NCI-H2081 treated with DMSO at 0.1 percent for 48 hours (cell line): ENCODE data around the gene IQCH.

Experiments used
- DNase-seq: peaks from one replicate; lab custom pipeline; 2025; lab: John Stamatoyannopoulos, UW

The IQCH gene

GRCh38 chr15:67300266-67301025 is 45.9 kb downstream of the IQCH start:
- no peak for DNase-seq

GRCh38 chr15:67303490-67304363 is 49.1 kb downstream of the IQCH start:
- DNase-seq: no peak

DNA sequence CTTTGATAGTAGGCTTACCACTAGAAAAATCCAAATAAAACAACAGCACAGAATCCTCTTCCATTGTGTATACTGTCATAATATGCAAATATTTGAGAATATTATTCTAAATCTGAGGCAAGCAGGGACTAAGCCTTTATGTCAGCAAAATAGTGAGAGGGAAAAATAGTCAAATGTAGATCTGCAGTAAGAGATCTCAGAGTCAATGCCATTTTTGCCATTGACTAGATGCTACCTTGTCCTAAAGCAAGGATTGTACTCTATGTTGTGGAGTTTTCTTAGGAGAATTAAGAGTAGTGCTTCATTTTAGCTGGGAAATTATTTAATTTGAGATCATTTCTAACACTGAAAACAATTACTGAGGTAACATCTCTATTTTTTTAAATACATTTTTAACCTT is 50.2 kb downstream of the IQCH start:
- no peak for DNase-seq

DNA sequence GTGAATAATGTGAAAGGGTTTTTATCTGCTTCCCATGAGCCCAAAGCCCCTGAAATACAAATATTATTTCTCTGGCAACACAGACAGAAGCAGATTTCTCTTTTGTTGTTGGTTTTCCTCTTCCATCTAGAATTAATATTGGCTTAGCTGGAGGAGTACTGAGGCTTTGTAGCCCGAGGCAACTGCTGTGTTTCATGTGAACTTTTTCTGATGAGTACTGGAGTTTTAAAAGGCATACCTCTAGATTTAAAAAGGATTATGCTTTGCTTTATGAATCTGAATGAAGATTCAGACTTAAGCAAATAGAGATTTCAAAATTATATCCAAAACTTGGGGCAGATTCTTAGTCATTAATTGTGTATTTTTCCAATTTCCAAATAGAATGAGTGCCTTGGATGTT is 50.9 kb downstream of the IQCH start:
- no peak for DNase-seq

DNA sequence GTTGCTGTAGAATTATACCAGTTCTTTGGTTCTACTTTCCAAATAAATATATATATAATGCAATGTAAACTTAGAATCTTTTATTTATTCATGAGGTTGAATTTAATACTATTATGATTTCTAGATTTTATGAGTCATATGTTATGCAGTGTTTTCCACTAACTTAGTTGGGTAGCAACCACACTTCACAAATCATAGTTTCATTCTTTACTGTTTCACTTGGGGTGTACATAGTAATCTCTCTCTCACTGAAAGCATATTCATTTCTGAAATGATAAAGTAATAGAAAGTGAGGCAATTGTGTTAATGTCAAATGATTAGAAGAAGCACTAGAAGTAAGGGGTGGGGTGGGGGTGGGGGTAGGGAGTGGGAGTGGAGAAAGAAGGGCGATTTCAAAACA is 52.6 kb downstream of the IQCH start:
- DNase-seq: no peak

DNA sequence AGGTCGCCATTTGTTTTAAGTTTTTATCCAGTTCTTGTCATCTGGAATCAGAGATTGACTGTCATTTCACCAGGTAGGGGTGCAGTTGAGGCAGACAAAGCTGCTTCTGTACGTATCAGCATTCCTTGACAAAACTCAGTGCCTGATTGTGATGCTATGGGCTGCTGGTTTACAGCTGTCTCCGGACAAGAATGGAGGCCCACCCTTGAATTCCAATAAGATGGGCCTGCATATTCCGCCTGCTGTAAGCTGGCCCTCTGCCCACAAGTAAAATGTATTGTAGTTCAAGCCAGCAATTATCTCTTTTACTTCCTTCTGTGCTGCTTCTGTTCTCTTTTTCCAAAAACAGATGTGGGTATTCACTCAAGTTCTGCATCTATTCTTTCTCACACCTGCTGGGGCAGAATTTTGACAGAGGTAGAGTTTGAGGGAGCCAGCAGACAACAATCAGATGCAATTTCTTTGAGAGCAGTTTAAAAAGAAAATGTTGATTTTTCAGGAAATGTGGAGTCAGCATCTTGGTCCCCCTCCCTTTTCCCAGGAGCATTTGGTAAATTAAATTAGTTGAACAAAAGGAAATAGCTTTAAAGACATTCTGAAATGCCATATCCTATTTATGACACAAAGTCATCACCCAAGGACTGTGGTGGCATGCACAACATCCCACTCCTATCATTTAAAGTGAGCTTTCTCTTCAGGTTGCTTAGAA is 53.5 kb downstream of the IQCH start:
- no peak for DNase-seq

- DNase-seq: no peak
Observed at GRCh38 chr15:67311731-67312130, 57.1 kb downstream of the IQCH start.

GRCh38 chr15:67319961-67320360 is 65.4 kb downstream of the IQCH start:
- DNase-seq: no peak

DNA sequence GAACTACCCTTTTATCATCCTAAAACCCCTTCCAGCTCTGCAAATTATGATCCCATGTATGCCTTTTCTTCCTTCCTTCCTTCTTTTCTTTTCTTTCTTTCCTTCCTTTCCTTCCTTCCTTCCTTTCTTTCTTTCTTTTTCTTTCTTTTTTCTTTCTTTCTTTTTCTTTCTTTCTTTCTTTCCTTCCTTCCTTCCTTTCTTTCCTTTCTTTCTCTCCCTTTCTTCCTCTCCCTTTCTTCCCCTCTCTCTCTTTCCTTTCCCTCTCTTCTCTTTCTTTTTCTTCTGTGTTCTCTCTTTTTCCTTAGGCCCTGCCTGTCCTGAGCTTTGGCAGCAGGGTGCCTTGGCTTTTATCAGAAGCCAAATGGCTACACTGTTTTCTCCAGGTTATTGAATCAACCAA is 66.8 kb downstream of the IQCH start:
- DNase-seq: no peak

- no peak for DNase-seq
Observed at GRCh38 chr15:67322481-67322880, 67.9 kb downstream of the IQCH start.

- DNase-seq: no peak
Observed at GRCh38 chr15:67327312-67327711, 72.7 kb downstream of the IQCH start.

DNA sequence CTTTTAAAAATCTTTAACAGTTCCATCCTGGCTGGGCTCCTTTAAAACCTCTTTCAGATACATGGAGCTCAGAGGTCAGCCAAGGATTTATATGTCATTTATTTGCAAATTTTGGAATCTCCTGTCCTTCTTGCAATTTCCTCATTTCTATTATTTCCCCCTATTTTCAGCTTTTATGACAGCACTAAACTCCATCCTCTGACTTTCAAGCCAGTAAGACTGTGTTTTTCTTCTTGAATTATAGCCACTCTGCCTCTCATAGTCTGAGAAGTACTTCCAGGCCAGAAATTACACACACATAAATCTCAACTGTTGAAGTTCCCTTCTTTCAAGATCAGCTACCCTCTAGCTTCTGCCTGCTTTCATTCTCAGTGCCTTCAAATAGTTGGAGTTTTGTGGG is 73.2 kb downstream of the IQCH start:
- DNase-seq: no peak

- no peak for DNase-seq
Observed at GRCh38 chr15:67329984-67330733, 75.6 kb downstream of the IQCH start.

GRCh38 chr15:67331676-67332075 is 77.1 kb downstream of the IQCH start:
- no peak for DNase-seq

DNA sequence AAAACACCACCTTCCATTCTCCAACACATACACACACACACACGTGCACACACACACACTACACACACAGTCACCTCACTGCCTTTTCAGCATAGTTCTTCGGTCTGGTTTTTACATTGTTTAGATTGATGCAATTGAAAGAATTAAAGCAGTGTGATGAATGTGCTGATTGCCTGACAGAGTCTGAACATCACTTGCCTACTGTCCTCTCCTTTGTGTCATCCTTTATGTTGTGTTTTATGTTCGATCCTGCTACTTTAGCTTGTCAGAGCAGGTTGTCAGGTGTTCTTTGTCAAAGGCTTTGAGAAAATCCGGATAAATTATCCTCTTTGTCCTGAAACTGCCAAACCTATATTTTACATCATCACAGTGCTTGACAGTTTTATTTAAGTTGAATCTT is 80.4 kb downstream of the IQCH start:
- DNase-seq: no peak

GRCh38 chr15:67335534-67336222 is 81.1 kb downstream of the IQCH start:
- DNase-seq: no peak

GRCh38 chr15:67340630-67341029 is 86.0 kb downstream of the IQCH start:
- no peak for DNase-seq

DNA sequence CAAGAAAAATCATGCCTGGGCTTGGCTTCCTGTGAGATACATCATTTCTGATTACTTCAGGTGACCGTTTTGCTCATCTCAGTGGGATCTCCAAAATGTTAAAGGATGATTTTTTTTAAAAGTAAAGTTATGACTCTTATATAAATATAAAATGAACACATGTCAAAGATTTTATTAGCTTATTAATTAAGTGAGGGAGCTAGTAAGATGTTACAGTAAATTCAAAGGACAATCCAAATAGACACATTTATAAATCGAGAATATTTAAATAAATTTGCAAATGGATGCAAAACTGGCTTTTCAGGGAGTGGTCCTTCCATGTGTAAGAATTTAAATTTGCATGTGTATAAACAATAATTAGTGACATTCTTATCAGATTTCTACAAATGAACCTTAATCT is 87.0 kb downstream of the IQCH start:
- no peak for DNase-seq

DNA sequence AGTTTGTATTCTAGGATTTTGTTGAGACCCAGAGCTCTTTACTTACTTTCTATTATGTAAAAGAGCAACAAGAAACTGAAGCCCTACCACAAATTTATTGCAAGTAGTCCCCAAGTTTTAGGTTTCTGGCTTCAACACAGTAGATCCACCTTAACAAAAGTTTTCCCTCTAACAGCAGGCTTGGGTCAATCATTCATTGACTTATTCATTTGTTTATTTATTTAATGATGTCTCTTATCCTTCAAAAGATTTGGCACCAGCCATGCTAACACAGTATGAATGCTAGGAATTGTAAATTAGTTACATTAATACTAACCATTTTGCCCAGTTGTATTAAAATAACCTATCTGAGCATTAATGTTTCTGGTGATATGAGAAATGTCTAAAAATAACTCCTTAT is 88.6 kb downstream of the IQCH start:
- DNase-seq: no peak

GRCh38 chr15:67349634-67350033 is 95.0 kb downstream of the IQCH start:
- no peak for DNase-seq

DNA sequence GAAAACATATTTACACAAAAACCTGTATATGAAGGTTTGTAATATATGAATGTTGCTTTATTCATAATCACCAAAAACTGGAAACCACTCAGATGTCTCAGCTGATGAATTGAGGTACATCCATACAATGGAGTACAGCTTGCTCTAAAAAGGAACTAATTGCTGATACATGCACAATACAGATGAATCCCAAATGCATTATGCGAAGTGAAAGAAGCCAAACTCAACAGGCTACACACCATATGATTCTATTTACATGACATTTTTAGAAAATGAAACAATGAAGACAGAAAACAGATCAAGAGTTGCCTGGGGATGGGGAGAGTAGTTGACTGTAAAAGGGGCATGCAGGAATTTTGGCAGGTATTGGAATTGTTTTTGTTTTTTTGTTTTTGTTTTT is 95.5 kb downstream of the IQCH start:
- DNase-seq: no peak
